GM12878 (cell line): ENCODE data around the gene SERINC5.

Source experiments
- BACH1 ChIP-seq: fragments of 450-650 bp; IDR thresholded peaks from 2 replicates; pipeline ENCODE4 v1.6.1; 2017; ENCODE audit warnings: mild to moderate bottlenecking, borderline replicate concordance
- CBX5 ChIP-seq: sonication (generic); IDR thresholded peaks from 2 replicates; pipeline ENCODE4 v1.6.1; 2016; ENCODE audit warnings: low read depth, moderate library complexity, mild to moderate bottlenecking, inconsistent platforms
- ELK1 ChIP-seq: IDR thresholded peaks from 2 replicates; pipeline ENCODE4 v1.6.1; 2012; ENCODE audit warnings: low read depth, low read length, improper control_type of control experiment
- EZH2 ChIP-seq: IDR thresholded peaks from 2 replicates; pipeline ENCODE4 v1.6.1; 2012; ENCODE audit warnings: low read depth, mild to moderate bottlenecking, control low read depth, inconsistent platforms, low read length, borderline replicate concordance; ENCODE audit not compliant: control insufficient read depth
- NBN ChIP-seq: fragments of 450-650 bp; IDR thresholded peaks from 2 replicates; pipeline ENCODE4 v1.6.1; 2016
- REST ChIP-seq: IDR thresholded peaks from 2 replicates; pipeline ENCODE4 v1.6.1; 2012; ENCODE audit warnings: mild to moderate bottlenecking, low read depth, low read length
- RFX5 ChIP-seq: IDR thresholded peaks from 2 replicates; pipeline ENCODE4 v1.6.1; 2011; ENCODE audit warnings: low read depth, low read length, improper control_type of control experiment
- SMARCA5 ChIP-seq: fragments of 450-650 bp; IDR thresholded peaks from 2 replicates; pipeline ENCODE4 v1.6.1; 2017; ENCODE audit warnings: mild to moderate bottlenecking
- SMC3 ChIP-seq: IDR thresholded peaks from 2 replicates; pipeline ENCODE4 v1.6.1; 2011; ENCODE audit warnings: low read length, improper control_type of control experiment, borderline replicate concordance
- TCF7 ChIP-seq: IDR thresholded peaks from 2 replicates; pipeline ENCODE4 v1.6.1; 2014; ENCODE audit warnings: antibody characterized with exemption, borderline replicate concordance
- ZSCAN29 ChIP-seq: fragments of 450-650 bp; IDR thresholded peaks from 2 replicates; pipeline ENCODE4 v1.6.1; 2017; ENCODE audit warnings: mild to moderate bottlenecking, moderate library complexity
- TF ChIP-seq, protein P1 (sequence below), 3 experiments: IDR thresholded peaks in 2 of 3; conservative IDR thresholded peaks in 1 of 3; 2 replicates each; pipeline ENCODE4 v1.5.1; 2011; ENCODE audit warnings: low read depth in 3 of 3, low read length in 3 of 3, mild to moderate bottlenecking in 3 of 3, control low read depth in 2 of 3, moderate library complexity in 2 of 3, inconsistent platforms in 1 of 3, mixed read lengths in 1 of 3; ENCODE audit not compliant: control insufficient read depth in 2 of 3, insufficient read depth in 1 of 3; ENCODE audit errors: extremely low read depth in 1 of 3
- TF ChIP-seq, protein P2 (sequence below): IDR thresholded peaks from 2 replicates; pipeline ENCODE4 v1.6.1; 2011; ENCODE audit warnings: low read depth, mild to moderate bottlenecking, low read length, moderate library complexity, borderline replicate concordance; ENCODE audit errors: extremely low read depth
- TF ChIP-seq, protein P3 (sequence below): fragments of 450-650 bp; IDR thresholded peaks from 2 replicates; pipeline ENCODE4 v1.6.1; 2017; ENCODE audit warnings: mild to moderate bottlenecking

- TF ChIP-seq RFX5, result no peak
- TF ChIP-seq, protein P1, sequence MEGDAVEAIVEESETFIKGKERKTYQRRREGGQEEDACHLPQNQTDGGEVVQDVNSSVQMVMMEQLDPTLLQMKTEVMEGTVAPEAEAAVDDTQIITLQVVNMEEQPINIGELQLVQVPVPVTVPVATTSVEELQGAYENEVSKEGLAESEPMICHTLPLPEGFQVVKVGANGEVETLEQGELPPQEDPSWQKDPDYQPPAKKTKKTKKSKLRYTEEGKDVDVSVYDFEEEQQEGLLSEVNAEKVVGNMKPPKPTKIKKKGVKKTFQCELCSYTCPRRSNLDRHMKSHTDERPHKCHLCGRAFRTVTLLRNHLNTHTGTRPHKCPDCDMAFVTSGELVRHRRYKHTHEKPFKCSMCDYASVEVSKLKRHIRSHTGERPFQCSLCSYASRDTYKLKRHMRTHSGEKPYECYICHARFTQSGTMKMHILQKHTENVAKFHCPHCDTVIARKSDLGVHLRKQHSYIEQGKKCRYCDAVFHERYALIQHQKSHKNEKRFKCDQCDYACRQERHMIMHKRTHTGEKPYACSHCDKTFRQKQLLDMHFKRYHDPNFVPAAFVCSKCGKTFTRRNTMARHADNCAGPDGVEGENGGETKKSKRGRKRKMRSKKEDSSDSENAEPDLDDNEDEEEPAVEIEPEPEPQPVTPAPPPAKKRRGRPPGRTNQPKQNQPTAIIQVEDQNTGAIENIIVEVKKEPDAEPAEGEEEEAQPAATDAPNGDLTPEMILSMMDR (IDR thresholded peaks at IDR 0.05 in 2 of 3, conservative IDR thresholded peaks at IDR 0.05 in 1 of 3; ENCODE audit: control insufficient read depth in 2 of 3, extremely low read depth in 1 of 3, insufficient read depth in 1 of 3, low read depth in 3 of 3, low read length in 3 of 3), result no peak
- TF ChIP-seq CBX5, result no peak
- no peak for TF ChIP-seq NBN
- no peak for TF ChIP-seq ZSCAN29
- no peak for TF ChIP-seq REST
- no peak for TF ChIP-seq ELK1
- TF ChIP-seq TCF7, result no peak
- TF ChIP-seq, protein P2, sequence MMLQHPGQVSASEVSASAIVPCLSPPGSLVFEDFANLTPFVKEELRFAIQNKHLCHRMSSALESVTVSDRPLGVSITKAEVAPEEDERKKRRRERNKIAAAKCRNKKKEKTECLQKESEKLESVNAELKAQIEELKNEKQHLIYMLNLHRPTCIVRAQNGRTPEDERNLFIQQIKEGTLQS, result no peak
- TF ChIP-seq EZH2, result no peak
- TF ChIP-seq SMC3, result no peak
- TF ChIP-seq SMARCA5, result no peak
- TF ChIP-seq BACH1, result no peak
- TF ChIP-seq, protein P3, sequence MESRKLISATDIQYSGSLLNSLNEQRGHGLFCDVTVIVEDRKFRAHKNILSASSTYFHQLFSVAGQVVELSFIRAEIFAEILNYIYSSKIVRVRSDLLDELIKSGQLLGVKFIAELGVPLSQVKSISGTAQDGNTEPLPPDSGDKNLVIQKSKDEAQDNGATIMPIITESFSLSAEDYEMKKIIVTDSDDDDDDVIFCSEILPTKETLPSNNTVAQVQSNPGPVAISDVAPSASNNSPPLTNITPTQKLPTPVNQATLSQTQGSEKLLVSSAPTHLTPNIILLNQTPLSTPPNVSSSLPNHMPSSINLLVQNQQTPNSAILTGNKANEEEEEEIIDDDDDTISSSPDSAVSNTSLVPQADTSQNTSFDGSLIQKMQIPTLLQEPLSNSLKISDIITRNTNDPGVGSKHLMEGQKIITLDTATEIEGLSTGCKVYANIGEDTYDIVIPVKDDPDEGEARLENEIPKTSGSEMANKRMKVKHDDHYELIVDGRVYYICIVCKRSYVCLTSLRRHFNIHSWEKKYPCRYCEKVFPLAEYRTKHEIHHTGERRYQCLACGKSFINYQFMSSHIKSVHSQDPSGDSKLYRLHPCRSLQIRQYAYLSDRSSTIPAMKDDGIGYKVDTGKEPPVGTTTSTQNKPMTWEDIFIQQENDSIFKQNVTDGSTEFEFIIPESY, result no peak
Measured at GRCh38 chr5:80182809-80183580, 72.9 kb downstream of the SERINC5 start.
